HG03432 (cell line): Measurements from ENCODE around the gene C1orf141.
"Not testable (repeated sequence)": the region's sequence is repeated elsewhere in the genome, so short reads cannot be mapped to it uniquely, and the experiment has no call there.

Experiments
- ATAC-seq: cut with Tn5 transposase; IDR thresholded peaks from one replicate; pipeline ENCODE4 v1.9.1; 2021; ENCODE audit warnings: mild to moderate bottlenecking, moderate library complexity; ENCODE audit not compliant: unreplicated experiment

Gene C1orf141

DNA sequence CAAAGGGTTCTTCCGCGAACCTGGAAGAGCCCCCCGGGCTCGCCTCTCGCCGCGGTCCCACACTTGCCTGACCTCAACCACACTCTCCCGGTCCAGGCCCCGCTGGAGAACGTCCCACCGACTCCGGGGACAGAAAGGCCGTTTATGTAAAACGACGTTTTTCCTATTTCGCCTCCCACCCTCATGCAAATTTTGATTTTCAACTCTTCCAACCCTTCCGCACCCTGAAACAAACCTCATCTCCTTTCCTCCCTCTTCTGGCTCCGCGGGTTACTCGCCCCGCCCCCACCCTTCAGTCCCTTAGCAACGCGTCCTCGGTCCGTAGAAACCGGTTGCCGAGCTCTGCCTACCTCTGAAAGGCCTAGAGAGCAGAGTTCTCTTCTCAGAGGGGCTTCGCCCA lies at the start of gene C1orf141:
Gene C1orf141 (minus strand): TSS at position 276 of the 400 bp plus-strand sequence. CDS start 7,730 bp downstream, outside the sequence.
- no peak for ATAC-seq

GRCh38 chr1:67175530-67176087 lies 40.8 kb upstream of the C1orf141 start:
- ATAC-seq, result no peak

DNA sequence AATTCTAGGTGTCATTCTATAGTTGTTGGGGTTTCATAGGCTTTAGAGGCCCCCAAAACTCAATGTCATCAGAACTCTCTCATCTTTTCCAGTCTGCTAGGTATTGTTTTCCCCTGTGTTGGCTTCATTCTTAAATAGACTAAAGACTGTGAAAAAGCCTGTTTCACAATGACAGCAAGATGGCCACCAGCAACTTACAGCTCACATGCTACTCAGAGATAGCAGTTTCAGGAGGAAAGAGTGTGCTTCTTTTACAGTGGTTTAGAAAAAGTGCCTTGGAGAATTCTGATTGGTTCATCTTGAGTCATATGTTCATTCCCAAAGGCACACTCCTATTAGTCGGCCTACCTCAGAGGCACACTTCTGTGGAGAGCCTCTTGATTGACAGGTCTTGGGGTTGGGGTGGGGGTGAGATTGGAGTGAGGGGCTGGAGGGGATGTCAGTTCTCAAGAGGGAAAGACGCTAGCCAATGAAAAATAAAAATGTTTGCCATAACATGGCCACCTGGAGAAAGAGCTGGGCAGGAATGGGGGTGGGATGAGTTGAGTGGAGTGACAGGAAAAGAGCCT lies 40.0 kb upstream of the C1orf141 start:
- no peak for ATAC-seq

- ATAC-seq, result no peak
Measured at GRCh38 chr1:67173988-67174387, 39.2 kb upstream of the C1orf141 start.

DNA sequence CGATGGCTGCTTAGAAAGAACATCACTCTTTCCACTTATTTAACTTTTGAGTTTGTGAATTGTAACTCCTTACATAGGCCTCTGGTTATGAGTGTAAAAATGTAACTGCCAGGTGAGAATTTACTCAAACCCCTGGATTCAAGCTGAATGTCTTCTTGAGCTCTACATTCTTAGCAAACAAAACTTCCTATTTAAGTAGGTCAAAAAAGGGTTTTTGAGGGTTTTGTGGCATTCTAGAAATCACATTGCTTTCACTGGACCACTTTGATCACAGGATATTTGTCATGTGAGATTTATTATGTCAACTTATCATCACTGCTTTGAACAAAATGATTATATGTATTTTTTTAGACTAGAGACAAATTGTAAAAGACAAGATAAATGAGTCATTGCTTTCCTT lies 37.2 kb upstream of the C1orf141 start:
- ATAC-seq, result peak; percentile 51

GRCh38 chr1:67171574-67171955 lies 36.8 kb upstream of the C1orf141 start:
- ATAC-seq, result peak; percentile 13

GRCh38 chr1:67170751-67171573 lies 36.2 kb upstream of the C1orf141 start:
- ATAC-seq, result no peak

DNA sequence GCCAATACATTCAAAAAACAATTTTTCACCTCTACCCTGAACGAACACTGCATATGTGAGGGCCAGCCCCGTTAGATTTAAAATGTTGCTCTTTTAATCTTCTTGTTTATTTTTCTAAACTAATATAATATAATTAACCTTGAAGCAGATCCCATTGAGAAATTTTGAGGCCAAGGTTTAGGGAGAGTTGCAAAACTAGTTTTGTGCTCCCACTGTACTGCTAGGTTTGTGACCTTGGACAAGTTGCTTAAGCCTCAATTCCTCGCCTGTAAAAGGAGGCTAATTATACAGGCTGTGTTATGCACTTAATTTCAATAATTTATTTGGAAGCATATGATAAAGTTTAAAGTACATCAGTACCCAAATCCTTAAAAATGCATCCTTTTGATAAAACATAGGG lies 35.2 kb upstream of the C1orf141 start:
- ATAC-seq, result no peak

GRCh38 chr1:67169496-67169895 lies 34.7 kb upstream of the C1orf141 start:
- ATAC-seq, result peak; percentile 38

- ATAC-seq, result peak; percentile 89
Measured at GRCh38 chr1:67166196-67166595, 31.4 kb upstream of the C1orf141 start, which contains the start of gene IL23R. IL23R (plus strand) TSS chr1:67166454; CDS start chr1:67168121, 1,667 bp downstream.

DNA sequence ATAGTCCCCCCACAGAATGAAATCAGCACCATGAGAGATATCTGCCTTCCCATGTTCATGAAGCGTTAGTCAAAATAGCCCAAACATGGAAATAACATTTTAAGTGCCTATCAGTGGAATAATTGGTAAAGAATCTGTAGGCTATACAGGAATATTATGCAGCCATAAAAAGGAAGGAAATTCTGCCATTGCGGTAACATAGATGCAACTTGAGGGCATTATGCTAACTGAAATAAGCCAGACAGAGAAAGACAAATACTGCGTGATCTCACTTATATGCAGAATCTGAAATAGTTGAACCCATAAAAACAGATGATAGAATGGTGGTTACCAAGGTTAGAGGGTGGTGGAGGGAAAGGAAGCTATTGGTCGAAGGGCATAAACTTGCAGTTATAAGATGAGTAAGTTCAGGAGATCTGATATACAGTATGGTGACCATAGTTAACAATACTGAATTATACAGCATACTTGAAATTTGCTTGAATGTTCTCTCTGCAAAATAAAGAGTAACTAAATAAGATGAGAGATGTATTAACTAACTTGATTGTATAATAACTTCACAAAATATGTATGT lies 30.8 kb upstream of the C1orf141 start:
- ATAC-seq, result no peak

DNA sequence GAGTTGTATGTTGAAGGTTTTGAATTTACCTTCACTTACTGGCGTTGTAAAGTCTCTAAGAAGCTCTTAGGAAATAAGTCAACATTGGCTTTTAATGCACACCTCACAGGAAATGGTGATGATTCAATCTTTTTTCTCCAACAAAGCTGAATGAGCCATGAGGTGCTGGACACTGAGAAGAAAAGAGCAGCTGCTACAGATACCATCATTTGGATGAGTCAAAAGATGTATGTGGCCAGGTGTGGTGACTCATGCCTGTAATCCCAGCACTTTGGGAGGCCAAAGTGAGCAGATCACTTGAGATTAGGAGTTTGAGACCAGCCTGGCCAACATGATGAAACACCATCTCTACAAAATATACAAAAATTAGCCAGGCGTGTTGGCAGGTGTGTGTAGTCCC lies 28.2 kb upstream of the C1orf141 start:
- peak; percentile 59 for ATAC-seq

DNA sequence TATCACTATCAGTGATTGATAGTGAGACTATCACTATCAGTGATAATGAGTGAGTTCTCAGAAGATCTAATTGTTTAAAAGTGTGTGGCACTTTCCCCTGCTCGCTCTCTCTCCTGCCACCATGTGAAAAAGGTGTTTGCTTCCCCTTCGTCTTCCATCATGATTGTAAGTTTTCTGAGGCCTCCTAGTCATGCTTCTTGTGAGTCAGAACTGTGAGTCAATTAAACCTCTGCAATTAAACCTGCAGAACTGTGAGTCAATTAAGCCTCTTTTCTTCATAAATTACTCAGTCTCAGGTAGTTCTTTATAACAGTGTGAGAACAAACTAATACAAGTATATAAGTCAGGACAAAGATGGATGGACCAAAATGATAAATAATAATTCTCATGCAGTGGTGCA lies 24.5 kb upstream of the C1orf141 start:
- ATAC-seq, result no peak

DNA sequence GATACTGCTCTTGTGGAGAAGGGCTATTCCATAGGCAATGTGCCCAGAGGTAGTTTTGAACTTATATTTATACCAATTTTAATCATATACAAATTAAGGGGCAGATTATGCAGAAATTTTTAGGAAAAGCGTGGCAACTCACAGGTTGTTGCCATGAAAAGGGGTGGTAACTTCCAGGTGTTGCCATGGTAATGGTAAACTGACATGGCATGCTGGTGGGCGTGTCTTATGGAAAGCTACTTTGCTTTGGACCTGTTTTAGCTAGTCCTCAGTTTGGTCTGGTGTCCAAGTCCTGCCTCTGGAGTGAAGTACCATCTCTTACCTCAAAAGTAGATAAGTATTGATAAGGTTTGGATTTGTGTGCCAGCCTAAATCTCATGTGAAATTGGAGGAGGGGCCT lies 23.6 kb upstream of the C1orf141 start:
- ATAC-seq, result no peak

DNA sequence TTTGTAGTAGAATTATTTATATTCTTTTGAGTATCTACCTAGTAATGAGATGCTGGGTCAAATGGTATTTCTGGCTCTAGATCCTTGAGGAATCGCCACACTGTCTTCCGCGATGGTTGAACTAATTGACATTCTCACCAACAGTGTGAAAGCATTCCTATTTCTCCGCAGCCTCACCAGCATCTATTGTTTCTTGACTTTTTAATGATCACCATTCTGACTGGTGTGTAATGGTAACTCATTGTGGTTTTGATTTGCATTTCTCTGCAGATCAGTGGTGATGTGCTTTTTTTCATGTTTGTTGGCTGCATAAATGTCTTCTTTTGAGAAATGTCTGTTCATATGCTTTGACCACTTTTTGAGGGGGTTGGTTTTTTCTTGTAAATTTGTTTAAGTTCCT lies 16.2 kb upstream of the C1orf141 start:
- ATAC-seq, result no peak

DNA sequence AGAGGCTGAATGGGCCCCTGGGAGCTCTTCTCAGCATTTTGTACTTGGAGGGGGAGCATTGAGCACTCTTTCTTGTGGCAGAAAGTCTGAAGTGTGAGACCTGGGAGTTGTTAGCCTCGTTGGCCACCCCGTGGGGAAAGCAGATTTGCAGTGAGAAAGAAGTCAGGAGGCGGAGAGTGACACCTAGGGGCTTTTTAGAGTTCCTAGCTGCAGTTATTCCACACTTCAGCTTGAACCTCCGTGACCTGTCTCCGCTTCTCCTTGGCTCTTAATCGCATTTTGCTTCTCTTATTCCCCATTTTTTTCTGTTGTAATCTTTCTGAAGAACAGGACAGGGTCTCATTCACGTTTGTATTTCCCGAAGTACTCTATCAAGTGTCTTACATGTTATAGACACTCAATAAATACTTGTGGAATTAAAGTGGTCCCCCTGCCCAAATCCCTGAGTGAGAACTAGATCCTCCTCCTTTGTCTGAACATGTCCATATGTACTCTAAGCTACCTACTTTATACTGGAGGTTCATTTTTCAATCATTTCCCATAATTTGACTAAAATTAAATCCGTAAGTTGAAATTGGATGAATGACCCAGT lies 14.5 kb upstream of the C1orf141 start:
- ATAC-seq, result peak; percentile 93

GRCh38 chr1:67148516-67149178 lies 13.9 kb upstream of the C1orf141 start:
- ATAC-seq, result peak; percentile 27

GRCh38 chr1:67147973-67148372 lies 13.2 kb upstream of the C1orf141 start:
- not testable (repeated sequence) for ATAC-seq

- ATAC-seq, result no peak
Measured at GRCh38 chr1:67146539-67146938, 11.8 kb upstream of the C1orf141 start.

DNA sequence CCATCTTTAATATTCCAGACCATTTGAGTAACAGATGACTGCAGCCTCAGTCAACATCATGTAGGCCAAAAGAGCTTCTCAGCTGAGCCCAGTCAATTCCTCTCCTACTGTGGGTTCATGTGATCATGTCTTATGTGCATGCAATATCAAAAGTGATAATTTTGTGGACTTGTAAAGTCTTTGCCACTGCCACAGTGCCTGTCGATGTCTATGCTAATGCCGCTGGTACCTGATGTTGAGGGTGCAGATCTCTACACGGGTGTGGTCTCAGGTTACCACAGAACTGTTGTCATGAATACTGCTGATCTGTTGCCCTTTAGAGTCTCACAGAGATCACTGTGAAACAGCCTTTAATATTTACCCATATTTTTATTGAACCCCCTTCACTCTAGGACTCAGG lies 11.3 kb upstream of the C1orf141 start:
- no peak for ATAC-seq

DNA sequence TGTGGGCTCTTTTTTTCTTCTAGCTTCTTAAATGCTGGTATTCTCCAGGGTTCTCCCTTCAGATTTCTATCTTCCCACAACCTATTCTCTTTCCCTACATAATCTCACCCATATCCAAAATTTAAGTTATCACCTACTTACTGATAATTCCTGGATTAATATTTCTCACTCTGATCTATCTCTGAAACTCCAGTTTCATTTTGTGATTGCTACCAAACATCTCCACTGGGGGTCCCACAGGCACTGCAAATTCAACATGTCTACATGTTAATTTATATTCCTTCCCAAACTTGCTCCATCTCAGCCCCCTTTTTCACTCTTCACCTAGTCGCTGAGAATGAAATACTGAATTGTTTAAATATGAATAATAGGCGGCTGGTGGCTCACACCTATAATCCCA lies 9.9 kb upstream of the C1orf141 start:
- ATAC-seq, result no peak
